Measurements from ENCODE around the gene POLA1. TPM values are rescaled to one million over a fixed set of nuclear protein-coding genes. Genes with fewer than 3 reads are reported as not detected.

Gene POLA1
- total RNA-seq, 4 donors from 2014 or later: 10.1 to 15.3 (median 13.1) TPM

DNA sequence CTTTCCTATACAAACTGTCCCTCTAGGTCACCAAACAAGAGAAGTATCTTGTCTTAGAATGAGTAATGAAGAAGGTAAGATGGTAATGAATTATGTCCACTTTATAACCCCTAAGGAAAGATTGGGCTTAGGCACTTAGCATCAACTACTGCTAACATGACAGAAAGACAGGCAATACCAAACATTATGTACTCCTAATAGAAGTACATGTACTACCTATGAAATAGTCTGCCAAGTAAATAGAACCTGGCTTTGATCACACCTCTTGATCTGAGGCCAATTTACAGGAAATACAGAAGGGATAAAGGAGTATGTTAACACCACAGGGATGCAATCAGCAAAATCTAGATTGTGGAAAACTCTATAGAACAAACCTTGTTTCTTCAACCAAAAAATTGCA is 32.4 kb upstream of the POLA1 start:
- Histone ChIP-seq H3K27me3 (no peaks in the 10 kb centered on the region), H3K4me1 (no peaks in the 10 kb centered on the region), H3K4me3 (no peak overlapping the region), H3K27ac (no peak overlapping the region), H3K9me3 (no peaks in the 10 kb centered on the region), H3K36me3 (no peaks in the 10 kb centered on the region)
- DNase-seq (ENCODE audit: low spot score in 2 of 2): no peak
- TF ChIP-seq EP300 (IDR thresholded peaks at IDR 0.05) (no peak), POLR2AphosphoS5 (IDR thresholded peaks at IDR 0.05) (no peak), POLR2A (IDR thresholded peaks at IDR 0.05) (no peak), CTCF (IDR thresholded peaks at IDR 0.05) (no peak)

DNA sequence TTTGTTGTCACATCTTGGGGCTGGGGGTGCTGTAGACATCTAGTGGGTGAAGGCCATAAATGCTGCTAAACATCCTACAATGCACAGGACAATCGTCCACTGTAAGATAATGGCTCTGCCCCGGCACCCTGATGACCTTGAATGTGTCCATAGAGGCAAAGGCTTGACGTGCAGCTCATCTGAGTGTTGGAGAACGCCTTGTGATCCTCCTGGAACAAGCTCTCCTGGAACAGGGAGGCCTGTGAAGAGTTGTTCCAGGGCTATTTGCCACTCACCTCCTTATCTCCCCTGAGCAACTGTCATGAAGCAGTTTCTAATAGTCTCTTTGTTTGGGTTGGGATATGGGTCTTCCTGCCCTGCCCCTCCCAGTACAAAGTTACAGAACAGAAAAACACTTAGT is 31.4 kb upstream of the POLA1 start:
- Histone ChIP-seq H3K27me3 (no peaks in the 10 kb centered on the region), H3K9me3 (no peaks in the 10 kb centered on the region), H3K4me1 (no peaks in the 10 kb centered on the region), H3K4me3 (no peak overlapping the region), H3K36me3 (no peaks in the 10 kb centered on the region), H3K27ac (no peak overlapping the region)
- DNase-seq (ENCODE audit: low spot score in 2 of 2): no peak
- WGBS: 60% methylated on average over 2 of the region's 4 CpGs
- TF ChIP-seq POLR2A (IDR thresholded peaks at IDR 0.05): no peak
- TF ChIP-seq EP300 (IDR thresholded peaks at IDR 0.05): no peak
- no peak for TF ChIP-seq CTCF (IDR thresholded peaks at IDR 0.05)
- TF ChIP-seq POLR2AphosphoS5 (IDR thresholded peaks at IDR 0.05): no peak

GRCh38 chrX:24668111-24668510 is 25.6 kb upstream of the POLA1 start:
- TF ChIP-seq CTCF (IDR thresholded peaks at IDR 0.05) (no peak), EP300 (IDR thresholded peaks at IDR 0.05) (no peak), POLR2A (IDR thresholded peaks at IDR 0.05) (no peak), POLR2AphosphoS5 (IDR thresholded peaks at IDR 0.05) (no peak)
- no peaks in the 10 kb centered on the region for H3K4me1 ChIP-seq
- H3K27me3 ChIP-seq: no peaks in the 10 kb centered on the region
- no peak overlapping the region for H3K4me3 ChIP-seq
- no peaks in the 10 kb centered on the region for H3K36me3 ChIP-seq
- no peak for DNase-seq (ENCODE audit: low spot score in 2 of 2)
- 57% methylated on average over 3 of the region's 3 CpGs for WGBS
- H3K27ac ChIP-seq: no peak overlapping the region
- H3K9me3 ChIP-seq: no peaks in the 10 kb centered on the region

DNA sequence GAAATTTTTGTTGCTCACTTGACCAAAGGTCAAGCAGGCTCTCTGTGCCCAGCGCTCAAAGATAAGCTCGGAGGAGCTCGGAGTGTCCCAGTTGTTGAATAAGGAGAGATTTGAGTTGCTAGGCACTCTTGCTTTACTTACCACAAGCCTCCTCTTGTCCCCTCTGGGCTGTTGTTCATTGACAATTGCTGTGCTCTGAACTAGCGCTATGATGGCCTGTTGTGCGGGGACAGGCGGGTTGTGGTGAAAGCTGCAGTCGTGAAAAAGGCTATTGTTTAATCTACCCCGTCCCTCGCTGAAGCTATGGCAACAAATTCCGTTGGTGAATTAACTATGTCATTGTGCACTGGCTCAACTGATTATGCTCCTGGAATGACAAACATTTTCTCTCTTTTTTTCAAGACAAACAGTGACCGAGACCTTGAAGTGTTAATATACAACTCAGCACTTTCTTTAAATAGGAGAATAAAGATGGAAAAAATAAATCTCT is 21.0 kb upstream of the POLA1 start:
- no peak for DNase-seq (ENCODE audit: low spot score in 2 of 2)
- H3K36me3 ChIP-seq: no peaks in the 10 kb centered on the region
- no peaks in the 10 kb centered on the region for H3K4me1 ChIP-seq
- H3K9me3 ChIP-seq: no peaks in the 10 kb centered on the region
- no peak overlapping the region for H3K27ac ChIP-seq
- no peak overlapping the region for H3K4me3 ChIP-seq
- WGBS: 67% methylated on average over 11 of the region's 11 CpGs
- no peaks in the 10 kb centered on the region for H3K27me3 ChIP-seq
- no peak for TF ChIP-seq CTCF (IDR thresholded peaks at IDR 0.05)
- TF ChIP-seq EP300 (IDR thresholded peaks at IDR 0.05): no peak
- TF ChIP-seq POLR2AphosphoS5 (IDR thresholded peaks at IDR 0.05): no peak
- no peak for TF ChIP-seq POLR2A (IDR thresholded peaks at IDR 0.05)

DNA sequence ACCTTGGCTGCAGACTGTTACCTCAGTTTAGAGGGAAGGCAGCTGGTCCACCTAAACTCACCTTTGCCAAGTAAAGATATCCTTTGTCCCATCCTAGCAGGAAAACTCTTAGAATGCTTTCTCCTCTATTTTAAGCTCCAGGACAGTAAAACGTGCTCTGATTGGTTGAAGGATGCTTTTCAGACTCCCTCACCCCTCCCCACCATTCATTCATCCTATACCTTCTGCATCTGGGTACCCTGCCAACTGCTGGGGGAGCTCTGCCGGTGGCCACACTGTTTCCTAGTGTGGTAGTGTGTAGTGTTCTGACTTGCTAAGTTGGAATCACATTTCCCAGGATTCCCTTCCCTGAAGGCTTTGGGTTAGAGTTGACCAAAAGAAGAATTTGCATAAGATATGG is 20.3 kb upstream of the POLA1 start:
- no peak for TF ChIP-seq POLR2A (IDR thresholded peaks at IDR 0.05)
- no peak for TF ChIP-seq CTCF (IDR thresholded peaks at IDR 0.05)
- TF ChIP-seq POLR2AphosphoS5 (IDR thresholded peaks at IDR 0.05): no peak
- TF ChIP-seq EP300 (IDR thresholded peaks at IDR 0.05): no peak
- Histone ChIP-seq H3K36me3 (no peaks in the 10 kb centered on the region), H3K27ac (no peak overlapping the region), H3K9me3 (no peaks in the 10 kb centered on the region), H3K27me3 (no peaks in the 10 kb centered on the region), H3K4me1 (no peaks in the 10 kb centered on the region), H3K4me3 (no peak overlapping the region)
- 51% methylated on average over 2 of the region's 2 CpGs for WGBS
- no peak for DNase-seq (ENCODE audit: low spot score in 2 of 2)
